ENCODE results near the gene NR3C1. TPM values are rescaled to one million over a fixed set of nuclear protein-coding genes. Genes with fewer than 3 reads are reported as not detected.

NR3C1 gene
- total and polyA plus RNA-seq, 2 donors (not counting 1 experiment from before 2014, with no cell fraction given), result 17.6 to 218 TPM

GRCh38 chr5:143405063-143405848, 1.8 kb upstream of the NR3C1 start:
- peaks cover 30% of the 10 kb centered on the region for H3K4me1 Mint-ChIP-seq
- Histone ChIP-seq H3K27ac (ENCODE audit: low read length in 2 of 2) (peak overlapping the region; percentile 90 to 96), H3K9ac (ENCODE audit: low read length) (peak overlapping the region; percentile 98), H3K4me1 (ENCODE audit: control insufficient read depth in 2 of 2, insufficient read depth in 2 of 2, low read length in 2 of 2) (peaks cover 22 to 23% of the 10 kb centered on the region in 2 donors), H3K36me3 (replicated peaks in 1 of 2; ENCODE audit: control extremely low read depth in 1 of 2, control insufficient read depth in 1 of 2, extremely low read depth in 1 of 2, insufficient read depth in 2 of 2, low read length in 1 of 2) (peaks cover 3 to 4% of the 10 kb centered on the region in 2 experiments), H3K4me2 (replicated peaks; ENCODE audit: low read depth, low read length, poor library complexity, severe bottlenecking) (peak overlapping the region; percentile 99), H4K20me1 (ENCODE audit: control insufficient read depth, insufficient read depth, low read length, poor library complexity, severe bottlenecking) (peaks cover 20% of the 10 kb centered on the region), H3K9me3 (ENCODE audit: control extremely low read depth in 1 of 3, control insufficient read depth in 2 of 3, insufficient read depth in 1 of 3, low read length in 2 of 3) (no peaks in the 10 kb centered on the region), H3K79me2 (ENCODE audit: control insufficient read depth, insufficient read depth, low read length) (peaks cover 28% of the 10 kb centered on the region), H3K27me3 (replicated peaks in 1 of 4; ENCODE audit: control extremely low read depth in 1 of 4, control insufficient read depth in 3 of 4, insufficient read depth in 4 of 4, low read length in 3 of 4) (no peaks in the 10 kb centered on the region), H3K4me3 (ENCODE audit: control extremely low read depth in 1 of 5, extremely low read depth in 1 of 5, insufficient read depth in 1 of 5, low read depth in 2 of 5, low read length in 4 of 5) (peak overlapping the region; percentile 75 to 94 (median 89)), H2AFZ (ENCODE audit: insufficient read depth, low read depth, low read length, poor library complexity, severe bottlenecking) (peak overlapping the region; percentile 93)
- H3K9me3 Mint-ChIP-seq (ENCODE audit: insufficient read depth), result no peaks in the 10 kb centered on the region
- peak overlapping the region; percentile 99 for H3K27ac Mint-ChIP-seq
- ChIA-PET CTCF (interaction anchor here (0.7 to 4.7 kb wide), 9 partner anchors 11 to 782 kb away, joined by 3 to 43 read pairs (median 5); no protein-coding TSS in a partner anchor), POLR2A (interaction anchor here (0.6 to 3.3 kb wide), 5 partner anchors 29 to 786 kb away, joined by 3 to 51 read pairs (median 3); no protein-coding TSS in a partner anchor)
- H3K4me3 Mint-ChIP-seq, result peak overlapping the region; percentile 95
- ATAC-seq (ENCODE audit: low read depth) (peak; percentile 28), DNase-seq (peak; percentile 97)
- no peak for TF ChIP-seq EZH2 (IDR thresholded peaks at IDR 0.05; ENCODE audit: borderline replicate concordance, insufficient read depth, low read depth, low read length, poor library complexity, severe bottlenecking)
- no peak for TF ChIP-seq CTCF (IDR thresholded peaks at IDR 0.05)
- WGBS (ENCODE audit: insufficient coverage), result 2% methylated on average over 46 of the region's 52 CpGs
- intact Hi-C loops (cut with micrococcal nuclease), result loop anchor here (1.0 to 10.0 kb wide), 3 partner anchors 29 to 1050 kb away; no protein-coding TSS in a partner anchor
- no peaks in the 10 kb centered on the region for H3K27me3 Mint-ChIP-seq
